HuH-7 (cell line): Measurements from ENCODE around the gene ARHGAP45.

Experiments
- DNase-seq: peaks from one replicate; pipeline ENCODE4 v3.0.0; 2011; ENCODE audit warnings: low spot score

ARHGAP45 gene

DNA sequence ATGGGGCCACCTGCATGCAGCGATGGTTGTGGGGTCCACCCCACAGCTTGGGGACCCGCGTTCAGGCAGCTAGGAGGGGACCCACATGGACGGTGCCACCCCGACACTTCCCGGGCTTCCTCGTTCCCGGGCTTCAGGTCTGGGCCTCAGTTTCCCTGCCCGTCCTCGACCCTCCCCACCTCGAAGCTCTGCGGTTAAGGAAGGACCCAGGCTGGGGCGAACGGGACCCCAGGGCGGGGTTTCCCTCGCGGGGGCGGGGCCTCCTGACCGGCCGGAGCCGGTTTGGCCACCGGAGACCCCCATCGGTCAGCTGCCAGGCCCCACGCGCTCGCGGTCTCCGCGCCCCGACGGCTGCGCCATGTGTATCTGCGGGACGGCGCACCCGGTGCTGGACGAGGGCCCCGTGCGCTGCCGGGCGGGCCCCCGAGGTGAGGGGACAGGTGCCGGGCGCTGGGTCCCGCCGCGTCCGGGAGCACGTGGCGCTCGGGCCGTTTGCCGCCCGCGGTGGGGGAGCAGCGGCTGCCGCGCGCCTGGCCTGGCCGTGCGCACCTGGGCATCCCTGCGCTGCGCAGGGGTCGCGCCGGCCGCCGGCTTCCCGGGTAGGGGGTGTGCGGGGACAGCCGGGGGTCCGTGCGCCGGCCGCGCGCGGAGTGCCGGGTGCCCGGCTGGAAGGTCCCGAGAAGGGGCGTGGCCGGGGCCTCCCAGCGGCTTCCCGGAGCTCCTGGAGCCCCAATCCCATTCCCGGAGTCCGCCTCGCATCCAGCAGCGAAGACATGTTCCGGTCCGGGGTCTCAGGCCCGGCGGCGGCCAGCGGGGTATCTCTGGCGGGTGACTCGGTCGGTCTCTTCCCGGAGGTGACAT is 4.2 kb downstream of the ARHGAP45 start:
- no peak for DNase-seq

DNA sequence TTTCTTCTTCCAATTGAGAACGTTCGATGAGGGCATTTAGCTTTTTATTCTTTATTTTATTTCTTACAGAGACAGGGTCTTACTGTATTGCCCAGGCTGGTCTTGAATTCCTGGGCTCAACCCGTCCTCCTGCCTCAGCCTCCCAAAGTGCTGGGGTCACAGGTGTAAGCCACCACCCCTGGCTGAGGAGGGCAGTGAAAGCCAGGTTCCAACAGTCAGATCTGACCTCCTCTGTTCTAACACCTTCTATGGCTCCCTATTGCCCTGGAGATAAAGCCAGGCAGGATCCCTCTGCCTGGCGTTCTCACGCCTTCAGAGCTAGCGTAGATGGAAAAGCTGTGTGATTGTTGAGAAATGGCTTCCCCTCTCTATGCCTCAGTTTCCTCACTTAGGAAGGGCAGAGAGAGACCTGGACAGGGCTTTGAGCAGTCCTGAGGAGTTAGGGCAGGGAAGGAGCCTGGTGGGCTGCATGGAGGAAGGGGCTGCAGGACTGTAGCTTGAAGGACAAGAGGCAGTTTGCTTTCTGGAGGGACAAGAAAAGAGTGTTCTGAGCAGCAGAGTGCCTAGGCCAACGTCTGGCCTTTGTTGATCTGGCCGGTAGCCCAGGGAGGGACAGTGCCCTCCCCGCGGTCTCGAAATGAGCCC is 5.5 kb downstream of the ARHGAP45 start:
- no peak for DNase-seq

DNA sequence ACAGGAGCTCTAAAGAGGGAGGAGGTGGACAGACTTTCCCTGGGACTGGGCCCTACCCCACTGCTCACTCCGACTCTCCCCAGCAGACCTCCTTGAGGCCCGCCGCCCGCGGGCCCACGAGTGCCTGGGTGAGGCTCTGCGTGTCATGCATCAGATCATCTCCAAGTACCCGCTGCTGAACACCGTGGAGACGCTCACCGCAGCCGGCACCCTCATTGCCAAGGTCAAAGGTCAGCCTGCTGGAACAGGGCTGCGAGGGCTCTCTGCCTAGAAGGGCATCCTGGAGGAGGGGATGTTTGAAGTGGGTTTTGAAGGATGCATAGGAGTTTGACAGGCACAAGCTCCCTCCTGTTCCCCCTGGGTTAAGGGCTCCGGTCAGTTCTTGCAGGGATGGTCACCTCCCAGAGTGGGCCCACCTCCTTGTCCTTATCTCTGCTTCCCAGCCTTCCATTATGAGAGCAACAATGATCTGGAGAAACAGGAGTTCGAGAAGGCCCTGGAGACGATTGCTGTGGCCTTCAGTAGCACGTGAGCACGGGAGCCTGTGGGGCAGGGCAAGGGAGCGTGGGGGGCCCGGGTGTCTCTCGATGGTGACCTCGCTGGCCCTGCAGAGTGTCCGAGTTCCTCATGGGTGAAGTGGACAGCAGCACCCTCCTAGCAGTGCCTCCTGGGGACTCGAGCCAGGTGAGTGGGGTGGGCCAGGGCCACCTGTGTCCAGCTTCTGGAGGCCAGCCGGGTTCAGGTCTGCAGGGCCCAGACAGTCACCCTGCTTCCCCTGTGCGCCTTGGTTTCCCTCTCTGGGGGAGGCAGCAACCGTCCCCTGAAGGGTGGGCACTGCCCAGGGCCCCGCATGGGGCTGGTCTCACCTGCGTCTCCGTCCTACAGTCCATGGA is 6.3 kb downstream of the ARHGAP45 start:
- no peak for DNase-seq

DNA sequence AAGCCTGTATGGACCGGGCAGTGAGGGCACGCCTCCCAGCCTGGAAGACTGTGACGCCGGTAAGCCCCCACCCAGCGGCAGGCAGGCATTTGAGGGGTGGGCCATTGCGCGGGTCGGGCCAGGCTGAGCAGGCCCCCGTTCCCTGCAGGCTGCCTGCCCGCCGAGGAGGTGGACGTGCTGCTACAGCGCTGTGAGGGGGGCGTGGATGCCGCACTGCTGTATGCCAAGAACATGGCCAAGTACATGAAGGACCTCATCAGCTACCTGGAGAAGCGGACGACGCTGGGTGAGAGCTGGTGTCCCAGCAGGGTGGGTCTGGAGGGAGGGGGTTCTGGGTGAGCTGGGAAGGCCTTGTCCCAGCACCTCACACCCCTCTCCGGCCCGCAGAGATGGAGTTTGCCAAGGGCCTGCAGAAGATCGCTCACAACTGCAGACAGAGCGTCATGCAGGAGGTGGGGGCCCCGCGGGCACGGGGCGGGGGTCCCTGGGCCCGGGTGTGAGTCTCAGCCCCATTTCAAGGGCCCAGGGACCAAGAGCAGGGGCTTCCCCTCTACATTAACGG is 7.1 kb downstream of the ARHGAP45 start:
- no peak for DNase-seq

GRCh38 chr19:1074544-1075283 is 7.7 kb downstream of the ARHGAP45 start:
- DNase-seq = peak; percentile 69

DNA sequence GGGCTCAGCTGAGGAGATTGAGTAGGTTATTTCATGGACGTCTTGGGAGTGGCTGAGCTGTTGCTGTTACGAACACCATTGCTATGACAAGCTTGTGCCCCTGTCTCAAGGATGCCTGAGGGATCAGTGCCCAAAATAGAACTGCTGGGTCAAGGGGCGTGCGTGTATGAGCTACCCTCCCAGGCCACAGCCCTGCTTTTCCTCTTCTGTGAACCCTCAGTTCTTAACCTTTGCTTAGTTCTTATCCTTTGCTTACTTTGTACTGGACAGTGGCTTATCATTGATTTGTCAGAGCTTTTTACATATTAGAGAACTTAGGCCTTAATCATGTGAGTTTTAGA is 9.0 kb downstream of the ARHGAP45 start:
- no peak for DNase-seq

GRCh38 chr19:1076951-1077350 is 10.0 kb downstream of the ARHGAP45 start:
- DNase-seq = no peak

- no peak for DNase-seq
Observed at GRCh38 chr19:1079566-1080111, 12.7 kb downstream of the ARHGAP45 start.

DNA sequence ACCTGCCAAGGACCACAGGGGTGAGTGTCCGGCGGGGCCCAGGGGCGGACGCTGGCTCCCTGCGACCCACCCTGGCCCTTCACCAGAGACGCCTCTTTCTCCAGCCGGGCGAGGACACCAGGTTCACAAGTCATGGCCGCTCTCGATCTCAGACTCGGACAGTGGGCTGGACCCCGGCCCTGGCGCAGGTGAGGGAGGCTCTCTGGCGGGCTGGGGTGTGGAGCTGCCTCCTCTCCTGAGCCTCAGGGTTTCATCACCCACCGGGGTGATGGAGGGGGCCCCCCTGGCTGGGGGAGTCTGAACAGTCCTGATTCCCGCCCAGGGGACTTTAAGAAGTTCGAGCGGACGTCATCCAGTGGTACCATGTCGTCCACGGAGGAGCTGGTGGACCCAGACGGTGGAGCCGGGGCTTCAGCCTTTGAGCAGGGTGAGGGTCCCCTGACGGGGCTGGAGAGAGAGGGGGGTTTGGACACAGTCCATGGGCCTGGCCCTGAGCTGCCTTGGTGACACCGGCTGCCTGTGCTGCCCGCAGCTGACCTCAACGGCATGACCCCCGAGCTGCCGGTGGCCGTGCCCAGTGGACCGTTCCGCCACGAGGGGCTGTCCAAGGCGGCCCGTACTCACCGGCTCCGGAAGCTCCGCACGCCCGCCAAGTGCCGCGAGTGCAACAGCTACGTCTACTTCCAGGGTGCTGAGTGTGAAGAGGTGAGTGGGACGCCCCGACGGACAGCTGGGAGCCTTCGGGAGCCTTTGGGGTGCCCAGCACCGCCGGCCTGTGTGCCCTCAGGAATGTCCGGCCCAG is 13.6 kb downstream of the ARHGAP45 start:
- no peak for DNase-seq

DNA sequence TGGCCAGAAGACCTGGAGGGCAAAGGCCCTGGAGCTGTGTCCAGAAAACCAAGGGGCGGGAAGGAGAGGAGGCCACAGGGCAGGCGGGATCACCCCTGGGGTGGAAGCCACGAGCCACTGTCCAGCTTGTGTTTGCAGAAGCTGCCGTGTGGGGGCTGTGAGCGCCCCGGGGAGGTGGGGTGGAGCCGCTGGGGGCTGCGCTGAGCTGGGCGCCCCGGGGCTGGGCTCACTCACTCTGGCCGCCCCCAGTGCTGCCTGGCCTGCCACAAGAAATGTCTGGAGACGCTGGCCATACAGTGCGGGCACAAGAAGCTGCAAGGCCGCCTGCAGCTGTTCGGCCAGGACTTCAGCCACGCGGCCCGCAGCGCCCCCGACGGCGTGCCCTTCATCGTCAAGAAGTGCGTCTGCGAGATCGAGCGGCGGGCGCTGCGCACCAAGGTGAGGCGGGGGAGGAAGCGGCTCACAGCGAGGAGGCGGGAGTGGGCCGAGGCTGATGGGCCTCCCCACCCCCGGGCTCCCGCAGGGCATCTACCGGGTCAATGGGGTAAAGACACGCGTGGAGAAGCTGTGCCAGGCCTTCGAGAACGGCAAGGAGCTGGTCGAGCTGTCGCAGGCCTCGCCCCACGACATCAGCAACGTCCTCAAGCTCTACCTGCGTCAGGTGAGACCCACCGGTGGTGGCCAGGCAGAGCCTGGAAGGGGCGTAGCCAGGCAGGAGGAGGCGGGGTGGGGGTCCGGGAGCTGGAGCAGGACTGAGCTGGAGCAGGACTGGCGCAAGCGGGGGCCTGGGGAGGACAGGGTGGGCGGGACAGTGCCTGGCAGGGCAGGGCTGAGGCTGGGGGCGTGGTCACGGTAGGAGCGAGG is 14.6 kb downstream of the ARHGAP45 start:
- no peak for DNase-seq

DNA sequence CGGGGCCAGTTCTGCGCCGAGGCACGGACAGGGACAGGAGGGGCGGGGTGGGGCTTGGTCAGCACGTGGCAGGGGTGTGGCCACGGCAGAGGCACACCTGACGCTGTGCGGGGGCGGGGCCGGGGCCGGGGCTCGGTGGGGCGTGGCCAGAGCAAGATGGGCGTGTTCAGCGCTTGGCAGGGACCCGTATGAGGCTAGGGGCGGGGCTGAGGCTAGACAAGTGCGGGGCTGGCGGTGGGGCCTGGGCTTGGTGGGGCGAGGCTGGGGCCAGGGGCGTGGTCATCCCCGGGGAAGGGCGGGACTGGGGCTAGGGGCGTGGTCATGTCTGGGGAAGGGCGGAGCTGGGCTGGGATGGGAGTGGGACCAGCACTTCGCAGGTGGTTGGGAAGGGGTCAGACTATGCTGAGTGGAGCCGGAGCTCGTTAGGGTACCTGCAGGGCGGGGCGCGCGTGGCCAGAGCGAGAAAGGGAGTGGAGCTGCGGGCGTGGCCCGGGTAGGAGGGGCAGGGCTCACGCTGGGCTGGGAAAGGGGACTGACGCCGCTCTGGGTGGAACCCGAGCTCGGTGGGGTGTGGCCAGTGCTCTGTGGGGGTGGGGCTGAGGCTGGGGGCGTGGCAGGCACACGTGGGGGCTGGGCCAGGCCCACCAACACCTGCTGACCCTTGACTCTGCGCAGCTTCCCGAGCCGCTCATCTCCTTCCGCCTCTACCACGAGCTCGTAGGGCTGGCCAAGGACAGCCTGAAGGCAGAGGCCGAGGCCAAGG is 15.4 kb downstream of the ARHGAP45 start:
- peak; percentile 84 for DNase-seq

GRCh38 chr19:1082928-1083816 is 16.2 kb downstream of the ARHGAP45 start:
- DNase-seq = no peak

GRCh38 chr19:1084024-1084868 is 17.3 kb downstream of the ARHGAP45 start:
- no peak for DNase-seq

DNA sequence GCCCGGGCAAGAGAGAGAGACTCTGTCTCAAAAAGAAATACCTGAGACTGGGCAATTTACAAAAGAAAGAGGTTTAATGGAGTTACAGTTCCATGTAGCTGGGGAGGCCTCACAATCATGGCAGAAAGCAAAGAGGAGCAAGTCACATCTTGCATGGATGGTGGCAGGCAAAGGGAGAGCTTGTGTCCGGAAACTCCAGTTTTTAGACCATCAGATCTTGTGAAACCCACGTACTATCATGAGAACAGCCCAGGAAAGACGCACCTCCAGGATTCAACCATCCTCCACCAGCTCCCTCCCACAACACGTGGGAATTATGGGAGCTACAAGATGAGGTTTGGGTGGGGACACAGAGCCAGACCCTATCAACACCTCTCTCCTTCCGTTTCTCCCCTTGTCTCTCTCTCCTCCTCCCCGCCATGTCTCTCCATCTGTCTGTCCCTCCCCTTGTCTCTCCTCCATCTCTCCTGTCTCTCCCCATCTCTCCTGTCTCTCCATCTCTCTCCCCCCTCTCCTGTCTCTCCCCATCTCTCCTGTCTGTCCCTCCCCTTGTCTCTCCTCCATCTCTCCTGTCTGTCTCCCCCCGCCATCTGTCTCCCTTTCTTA is 18.2 kb downstream of the ARHGAP45 start:
- no peak for DNase-seq

DNA sequence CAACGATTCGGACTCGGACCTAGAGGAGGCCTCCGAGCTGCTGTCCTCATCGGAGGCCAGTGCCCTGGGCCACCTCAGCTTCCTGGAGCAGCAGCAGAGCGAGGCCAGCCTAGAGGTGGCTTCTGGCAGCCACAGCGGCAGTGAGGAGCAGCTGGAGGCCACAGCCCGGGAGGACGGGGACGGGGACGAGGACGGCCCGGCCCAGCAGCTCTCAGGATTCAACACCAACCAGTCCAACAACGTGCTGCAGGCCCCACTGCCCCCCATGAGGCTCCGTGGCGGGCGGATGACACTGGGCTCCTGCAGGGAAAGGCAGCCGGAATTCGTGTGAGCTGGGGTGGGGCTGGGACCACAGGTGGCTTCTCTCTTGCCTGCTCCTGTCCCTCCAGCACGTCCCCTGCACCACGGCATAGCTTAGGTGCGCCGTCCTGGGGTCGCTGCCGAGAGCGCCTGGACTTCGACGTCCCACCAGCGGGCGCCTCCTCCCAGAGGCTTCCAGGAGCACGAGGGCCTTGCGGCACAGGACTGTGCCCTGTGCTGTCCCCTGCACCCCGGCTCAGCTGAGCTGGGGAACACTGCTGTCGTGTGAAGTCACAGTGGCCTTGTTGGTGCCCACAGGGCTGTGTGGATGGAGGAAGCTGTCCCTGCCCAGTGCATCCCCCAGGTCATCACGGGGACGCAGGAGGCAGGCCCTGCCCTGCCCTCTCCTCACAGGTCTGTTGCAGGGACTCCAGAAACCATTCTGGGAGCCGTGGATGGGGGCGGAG is 18.9 kb downstream of the ARHGAP45 start:
- DNase-seq = no peak

- DNase-seq = no peak
Observed at GRCh38 chr19:1086613-1087012, 19.6 kb downstream of the ARHGAP45 start.
